ENCODE results near the gene CLDN4.
"Not testable (repeated sequence)": the region's sequence is repeated elsewhere in the genome, so short reads cannot be mapped to it uniquely, and the experiment has no call there.

CLDN4 gene

GRCh38 chr7:73823873-73824592 lies 6.8 kb upstream of the CLDN4 start:
- DNase-seq, result no peak

GRCh38 chr7:73824986-73825385 lies 5.8 kb upstream of the CLDN4 start:
- DNase-seq, result no peak

- no peak for DNase-seq
Observed at GRCh38 chr7:73827567-73828106, 3.2 kb upstream of the CLDN4 start.

- DNase-seq, result no peak
Observed at GRCh38 chr7:73828107-73828803, 2.5 kb upstream of the CLDN4 start.

GRCh38 chr7:73828972-73829371 lies 1.8 kb upstream of the CLDN4 start:
- DNase-seq, result no peak

GRCh38 chr7:73829505-73829904 lies 1.3 kb upstream of the CLDN4 start:
- DNase-seq, result no peak

GRCh38 chr7:73829921-73830680 lies 695 bp upstream of the CLDN4 start:
- DNase-seq, result no peak

- no peak for DNase-seq
Observed at GRCh38 chr7:73831584-73831833, 713 bp downstream of the CLDN4 start.

- DNase-seq, result no peak
Observed at GRCh38 chr7:73831834-73832651, 1.2 kb downstream of the CLDN4 start.

GRCh38 chr7:73832806-73833205 lies 2.0 kb downstream of the CLDN4 start:
- no peak for DNase-seq

GRCh38 chr7:73833251-73833919 lies 2.6 kb downstream of the CLDN4 start:
- DNase-seq, result no peak

GRCh38 chr7:73834626-73835191 lies 3.9 kb downstream of the CLDN4 start:
- no peak for DNase-seq

GRCh38 chr7:73837167-73837566 lies 6.4 kb downstream of the CLDN4 start:
- not testable (repeated sequence) for DNase-seq

GRCh38 chr7:73838642-73839041 lies 7.8 kb downstream of the CLDN4 start:
- DNase-seq, result no peak

GRCh38 chr7:73839290-73839689 lies 8.5 kb downstream of the CLDN4 start:
- no peak for DNase-seq

- no peak for DNase-seq
Observed at GRCh38 chr7:73839743-73840714, 9.2 kb downstream of the CLDN4 start.

- DNase-seq, result no peak
Observed at GRCh38 chr7:73840715-73841379, 10.1 kb downstream of the CLDN4 start.

GRCh38 chr7:73841689-73842066 lies 10.9 kb downstream of the CLDN4 start:
- no peak for DNase-seq

- peak; percentile 88 for DNase-seq
Observed at GRCh38 chr7:73842067-73842976, 11.5 kb downstream of the CLDN4 start, which contains the start of gene METTL27. METTL27 (minus strand) TSS chr7:73842516; CDS start chr7:73842140, 376 bp downstream.
